Measurements from ENCODE around the gene LMOD1.
"Not testable (repeated sequence)": the region's sequence is repeated elsewhere in the genome, so short reads cannot be mapped to it uniquely, and the experiment has no call there.

The LMOD1 gene

DNA sequence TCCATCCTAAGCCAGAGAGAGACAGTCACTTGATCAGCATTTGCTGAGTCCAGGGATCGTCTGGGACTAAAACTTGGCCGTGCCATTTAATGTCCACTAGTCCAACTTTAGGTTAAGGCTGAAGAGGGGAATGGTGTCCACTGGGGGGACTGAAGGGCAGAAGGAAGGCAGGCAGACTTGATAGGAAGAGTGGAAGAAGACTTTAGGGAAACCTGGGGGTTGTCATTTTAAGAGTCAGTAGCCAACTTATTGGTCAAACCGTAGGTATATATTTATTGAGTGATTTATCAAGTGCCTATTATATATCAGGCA is 1.3 kb upstream of the LMOD1 start:
- DNase-seq (ENCODE audit: low read depth): no peak

DNA sequence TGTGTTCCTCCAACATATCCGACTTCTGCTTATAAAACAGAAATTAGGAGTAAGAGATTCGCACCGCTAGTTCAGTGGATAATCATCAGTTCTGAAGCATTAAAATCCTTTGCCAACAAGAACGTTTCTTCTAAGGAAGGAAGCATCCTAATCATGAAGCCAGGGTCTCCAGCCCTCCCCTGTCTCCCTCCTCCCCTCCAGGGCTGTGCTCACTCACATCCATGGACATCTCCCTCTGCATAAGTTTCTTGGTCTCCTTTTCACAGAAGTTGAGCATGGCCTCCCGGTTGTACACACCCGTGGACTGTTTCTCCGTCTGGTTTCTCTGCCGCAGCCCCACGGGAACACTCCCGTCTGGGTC is 505 bp downstream of the LMOD1 start:
- no peak for DNase-seq (ENCODE audit: low read depth)

DNA sequence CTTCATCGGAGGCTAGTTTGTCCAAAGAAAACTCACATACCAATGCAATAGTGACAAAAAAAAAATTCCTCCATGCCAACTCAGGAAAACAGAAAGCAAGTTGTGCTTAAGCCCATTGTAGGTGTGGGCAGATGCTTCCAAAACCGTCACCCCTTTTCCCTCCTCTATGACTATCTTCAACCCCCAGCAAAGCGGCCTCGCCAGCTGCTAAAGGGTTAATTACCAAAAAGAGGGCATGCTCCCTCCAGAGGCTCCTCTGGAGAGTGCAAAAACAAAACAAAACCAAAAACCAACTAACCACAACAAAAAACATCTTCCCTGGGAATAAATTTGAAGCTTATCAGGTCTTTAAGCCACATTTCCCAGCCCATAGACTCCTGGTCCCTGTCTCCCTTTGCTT is 1.2 kb downstream of the LMOD1 start:
- no peak for DNase-seq (ENCODE audit: low read depth)

DNA sequence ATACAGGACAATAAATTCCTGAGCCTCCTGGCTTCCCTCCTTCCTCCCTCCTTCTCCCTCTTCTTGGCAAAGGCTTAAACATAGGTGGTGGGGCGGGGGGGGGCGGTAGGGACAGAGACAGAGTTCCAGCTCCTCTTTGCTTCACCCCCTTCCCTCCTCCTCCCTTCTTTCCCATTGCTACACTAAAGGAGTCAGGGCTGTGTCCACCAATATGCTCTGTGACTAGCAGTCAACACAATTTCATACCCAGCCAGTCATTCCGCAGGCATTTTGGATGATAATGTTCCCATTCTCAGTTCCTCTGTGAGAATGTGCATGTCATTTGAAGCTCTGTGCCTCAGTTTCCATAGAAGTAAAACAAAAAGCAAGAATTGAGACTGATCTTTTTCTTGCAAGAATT is 1.7 kb downstream of the LMOD1 start:
- no peak for DNase-seq (ENCODE audit: low read depth)

DNA sequence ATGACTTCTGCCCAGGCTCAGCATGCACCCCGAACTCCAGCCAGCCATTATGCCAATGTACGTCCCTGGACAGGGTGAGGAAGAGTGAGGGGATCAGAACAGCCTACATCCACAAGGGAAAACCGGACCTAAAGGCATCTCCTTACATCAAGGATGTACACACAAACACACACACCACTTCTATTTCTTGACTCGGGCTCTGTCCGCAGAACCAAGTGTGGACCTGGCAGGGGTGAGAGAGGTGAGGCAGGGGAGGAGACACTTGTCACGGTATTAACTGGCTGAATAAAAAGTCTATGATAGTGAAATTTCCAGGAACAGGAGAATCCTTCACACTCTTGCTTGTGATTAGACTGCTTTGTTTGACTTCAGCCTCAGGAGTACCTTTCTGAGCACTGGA is 2.3 kb downstream of the LMOD1 start:
- no peak for DNase-seq (ENCODE audit: low read depth)

DNA sequence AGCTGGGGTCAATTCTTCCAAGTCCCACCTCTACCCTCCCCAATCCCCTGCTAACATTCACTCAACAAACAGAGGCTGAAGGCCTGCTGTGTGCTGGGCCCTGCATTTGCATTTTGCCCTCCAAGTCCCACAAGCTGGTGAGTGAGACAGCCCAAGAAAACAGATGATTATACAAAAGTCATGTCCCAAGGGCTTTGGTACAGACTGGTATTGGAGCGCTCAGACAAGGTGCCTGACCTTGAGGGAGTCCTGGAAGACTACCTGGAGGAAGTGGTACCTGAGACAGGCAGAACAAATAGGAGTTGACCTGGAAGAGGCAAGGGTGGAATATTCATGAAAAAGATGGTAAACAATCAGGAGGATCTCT is 4.2 kb downstream of the LMOD1 start:
- DNase-seq (ENCODE audit: low read depth): no peak

DNA sequence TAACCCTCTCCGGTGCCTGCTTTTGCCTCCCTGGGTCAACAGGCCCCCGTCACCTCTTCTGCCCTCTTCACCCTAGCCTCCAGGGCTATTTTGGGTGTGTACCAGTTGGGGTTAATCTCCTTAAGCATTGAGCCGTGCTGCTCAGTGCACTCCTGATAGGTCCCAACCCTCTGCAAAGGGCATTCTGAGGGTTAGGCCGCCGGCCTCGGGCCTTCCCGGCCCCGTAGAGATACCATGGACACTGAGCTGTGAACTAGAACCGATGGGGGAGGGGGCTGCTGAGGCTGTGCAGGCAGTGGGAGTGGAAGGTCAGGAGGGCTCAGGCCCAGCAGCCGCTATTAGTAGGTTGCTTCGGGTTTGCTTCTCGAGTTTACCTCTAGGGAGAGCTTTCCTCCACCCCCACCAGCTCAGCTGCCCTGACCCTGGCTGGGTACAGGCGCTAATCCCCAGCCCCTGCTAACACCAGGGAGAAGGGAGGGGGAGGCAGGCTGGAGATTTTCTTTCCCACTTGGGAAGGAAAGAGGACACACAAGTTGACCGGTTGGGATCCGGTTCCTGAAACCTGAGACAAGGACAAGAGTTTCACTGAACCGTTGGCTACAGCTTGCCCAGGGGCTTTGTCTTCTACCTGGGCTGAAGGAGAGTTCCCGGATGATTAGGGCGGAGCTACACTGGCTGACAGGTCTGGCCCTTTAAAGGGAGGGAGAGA is 4.8 kb downstream of the LMOD1 start:
- no peak for DNase-seq (ENCODE audit: low read depth)

DNA sequence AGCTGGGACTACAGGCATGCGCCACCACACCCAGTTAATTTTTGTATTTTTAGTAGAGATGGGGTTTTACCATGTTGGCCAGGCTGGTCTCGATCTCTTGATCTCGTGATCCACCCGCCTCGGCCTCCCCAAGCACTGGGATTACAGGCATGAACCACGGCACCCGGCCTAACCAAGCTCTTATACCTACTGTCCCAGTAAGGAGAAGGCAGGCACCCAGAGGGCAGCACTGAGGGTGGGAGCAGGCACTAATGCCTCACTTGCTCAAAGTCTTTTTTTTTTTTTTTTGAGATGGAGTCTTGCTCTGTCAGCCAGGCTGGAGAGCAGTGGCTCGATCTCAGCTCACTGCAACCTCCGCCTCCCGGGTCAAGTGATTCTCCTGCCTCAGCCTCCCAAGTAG is 6.0 kb downstream of the LMOD1 start:
- not testable (repeated sequence) for DNase-seq (ENCODE audit: low read depth)

DNA sequence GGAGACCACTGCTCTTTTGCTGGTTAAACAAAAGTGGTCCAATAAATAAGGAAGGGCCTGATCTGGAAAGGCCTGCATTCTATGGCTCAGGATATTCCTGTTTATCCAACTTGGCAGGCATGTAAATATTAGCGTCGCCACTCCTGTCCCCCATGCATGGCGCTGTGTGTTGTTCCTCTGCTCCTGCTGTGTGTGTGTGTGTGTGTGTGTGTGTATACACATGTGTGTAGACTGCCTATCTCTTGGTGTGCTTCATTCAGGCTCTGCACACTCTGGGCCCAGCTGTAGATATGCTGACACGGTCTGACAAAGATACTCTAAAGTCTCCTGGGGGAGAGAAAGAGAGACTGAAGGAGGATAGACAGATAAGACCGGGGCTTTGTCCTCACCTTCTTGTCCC is 6.8 kb downstream of the LMOD1 start:
- DNase-seq (ENCODE audit: low read depth): no peak

DNA sequence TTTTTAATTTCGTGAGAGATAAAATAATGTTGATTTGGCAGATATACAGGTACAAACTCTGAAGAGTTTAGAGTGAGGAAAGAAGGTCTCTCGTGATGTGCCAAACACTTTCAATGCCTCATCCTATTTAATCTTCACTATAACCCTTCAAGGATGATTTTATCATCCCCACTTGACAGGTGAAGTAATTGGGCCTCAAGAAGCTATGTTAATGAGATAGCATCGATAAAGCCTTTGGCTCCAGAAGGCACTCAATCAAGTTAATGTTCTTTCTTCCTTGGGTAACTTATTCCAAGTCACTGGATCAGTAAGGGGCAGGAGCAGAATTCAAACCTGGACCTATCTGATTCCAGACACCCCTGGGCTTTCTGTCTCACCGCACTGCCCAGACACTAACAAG is 7.2 kb downstream of the LMOD1 start:
- DNase-seq (ENCODE audit: low read depth): no peak

DNA sequence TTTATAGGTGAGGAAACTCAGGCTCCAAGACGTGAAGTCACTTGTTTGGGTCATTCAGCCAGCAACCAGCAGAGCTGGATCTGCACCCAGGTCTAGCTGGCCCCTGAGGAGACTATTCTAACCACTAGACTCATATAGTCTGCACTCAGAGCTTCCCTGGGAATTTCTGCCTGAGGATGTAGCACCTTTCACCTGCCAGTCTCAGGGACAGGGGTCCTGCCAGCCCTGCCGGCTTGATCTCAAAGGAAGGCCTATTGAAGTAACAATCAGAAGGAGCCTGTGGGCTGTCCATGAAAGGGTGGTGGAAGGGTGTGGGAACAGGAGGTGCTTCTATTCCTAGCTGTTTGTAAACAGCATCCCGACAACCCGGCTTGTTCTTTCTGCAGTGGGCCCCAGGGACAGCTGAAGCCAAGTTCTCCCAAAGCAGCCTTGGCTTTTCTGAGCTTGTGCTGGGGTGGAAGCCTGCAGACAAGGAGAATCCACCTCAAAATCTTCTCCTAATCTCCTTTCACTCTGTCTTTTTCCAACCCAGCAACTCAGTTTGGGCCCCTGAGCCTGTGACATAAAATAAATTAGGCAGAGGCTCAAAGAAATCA is 7.8 kb downstream of the LMOD1 start:
- DNase-seq (ENCODE audit: low read depth): no peak

DNA sequence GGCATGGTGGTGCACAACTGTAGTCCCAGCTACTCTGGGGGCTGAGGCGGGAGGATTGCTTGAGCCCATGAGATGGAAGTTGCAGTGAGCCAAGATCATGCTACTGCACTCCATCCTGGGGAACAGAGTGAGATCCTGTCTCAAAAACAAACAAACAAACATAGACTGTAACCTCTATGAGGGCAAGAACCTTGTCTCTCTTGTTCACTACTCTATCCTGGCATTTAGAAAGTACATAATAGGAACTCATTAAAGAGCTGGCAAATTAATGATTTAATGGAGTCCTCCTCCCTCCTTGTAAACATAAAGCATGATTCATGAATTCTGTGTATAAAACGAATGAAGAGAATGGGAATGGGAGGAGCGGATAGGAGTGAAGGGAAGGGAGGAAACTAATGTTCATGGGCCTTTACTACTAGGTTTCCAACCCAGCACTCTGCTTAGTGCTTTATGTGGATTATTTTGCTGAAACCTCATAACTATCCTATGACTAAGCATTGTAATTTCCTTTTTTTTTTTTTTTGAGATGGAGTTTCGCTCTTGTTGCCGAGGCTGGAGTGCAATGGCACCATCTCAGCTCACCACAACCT is 8.6 kb downstream of the LMOD1 start:
- no peak for DNase-seq (ENCODE audit: low read depth)

DNA sequence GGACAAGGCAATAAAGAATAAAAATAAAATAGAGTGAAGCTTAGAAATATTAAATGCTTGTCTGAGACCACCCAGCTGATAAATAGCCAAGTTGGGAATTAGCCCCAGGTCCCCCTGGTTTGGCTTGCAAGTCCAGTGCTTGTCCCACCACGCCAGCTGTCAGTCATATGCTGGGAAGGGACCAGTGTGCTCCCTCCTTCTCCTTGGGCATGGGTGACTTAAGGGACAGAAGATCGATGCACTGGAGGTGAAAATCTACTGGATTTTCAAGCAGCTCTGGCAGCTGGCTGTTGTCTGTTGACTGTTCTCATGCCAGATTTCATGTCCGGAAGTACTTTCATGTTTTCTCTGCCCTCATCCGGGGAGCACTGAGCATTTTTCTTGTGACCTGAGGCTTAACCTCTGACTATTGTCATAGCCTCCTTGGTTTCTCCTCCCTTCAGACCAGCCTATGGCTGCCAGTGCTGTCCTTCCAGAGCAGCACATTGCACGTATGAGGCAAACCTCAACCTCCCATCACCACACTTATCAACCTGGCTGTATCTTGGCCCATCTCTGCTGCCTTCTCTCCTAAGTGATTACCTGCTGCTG is 12.4 kb downstream of the LMOD1 start:
- DNase-seq (ENCODE audit: low read depth): no peak

DNA sequence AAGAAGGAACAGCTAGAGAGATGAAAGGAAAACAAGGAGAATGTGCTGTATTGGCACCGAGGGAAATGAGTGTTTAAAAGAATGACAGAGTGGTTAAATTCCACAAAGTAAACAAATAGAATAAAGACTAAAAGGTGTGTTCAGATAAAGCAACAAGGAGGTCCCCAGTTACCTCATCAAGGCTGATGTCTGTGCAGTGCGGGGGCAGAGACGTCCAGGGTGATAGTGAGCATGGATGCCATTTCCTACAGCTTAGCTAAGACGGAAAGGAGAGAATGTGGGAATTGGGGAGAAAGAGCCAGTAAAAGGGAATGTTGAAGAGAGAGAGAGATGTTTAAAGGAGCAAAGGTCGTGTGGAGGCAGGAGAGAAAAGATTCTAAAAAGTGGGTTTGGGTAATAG is 15.5 kb downstream of the LMOD1 start:
- DNase-seq (ENCODE audit: low read depth): no peak

DNA sequence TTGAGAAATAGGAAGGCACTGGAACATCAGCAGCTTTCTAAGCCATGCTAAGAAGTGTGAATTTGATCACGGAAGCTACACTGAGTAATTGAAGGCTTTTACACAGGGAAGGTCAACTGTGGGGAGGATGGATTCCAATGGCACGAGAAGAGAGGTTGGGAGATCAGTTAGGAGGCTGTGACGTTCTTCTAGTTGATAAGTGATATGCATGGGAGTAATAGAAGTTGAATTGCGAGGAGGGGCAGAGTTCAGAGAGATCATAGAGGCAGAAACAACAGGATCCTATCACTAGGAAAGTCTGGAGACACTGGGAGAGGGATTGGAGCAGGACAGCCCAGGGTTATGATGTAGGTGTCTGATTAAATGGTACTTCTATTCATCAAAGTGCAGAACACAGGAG is 16.2 kb downstream of the LMOD1 start:
- DNase-seq (ENCODE audit: low read depth): no peak

DNA sequence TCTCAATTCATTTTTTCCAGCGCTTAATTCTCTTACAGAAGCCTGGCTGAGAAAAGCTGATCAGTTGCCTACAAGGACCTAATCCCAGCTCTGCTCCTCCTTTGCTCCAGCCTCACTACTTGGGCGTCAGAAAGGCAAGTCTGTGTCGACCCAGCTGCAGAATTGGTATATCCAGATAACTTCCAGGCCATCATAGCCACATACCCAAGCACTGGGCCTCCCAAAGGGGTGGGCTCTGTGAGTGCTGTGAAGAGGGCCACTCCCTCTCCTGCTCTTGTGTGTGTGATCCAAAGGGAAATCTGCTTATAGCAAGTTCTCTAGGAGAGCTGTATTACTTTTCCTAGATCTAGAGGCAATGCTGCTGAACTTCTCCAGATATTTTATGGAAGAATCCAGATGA is 18.1 kb downstream of the LMOD1 start:
- DNase-seq (ENCODE audit: low read depth): no peak

DNA sequence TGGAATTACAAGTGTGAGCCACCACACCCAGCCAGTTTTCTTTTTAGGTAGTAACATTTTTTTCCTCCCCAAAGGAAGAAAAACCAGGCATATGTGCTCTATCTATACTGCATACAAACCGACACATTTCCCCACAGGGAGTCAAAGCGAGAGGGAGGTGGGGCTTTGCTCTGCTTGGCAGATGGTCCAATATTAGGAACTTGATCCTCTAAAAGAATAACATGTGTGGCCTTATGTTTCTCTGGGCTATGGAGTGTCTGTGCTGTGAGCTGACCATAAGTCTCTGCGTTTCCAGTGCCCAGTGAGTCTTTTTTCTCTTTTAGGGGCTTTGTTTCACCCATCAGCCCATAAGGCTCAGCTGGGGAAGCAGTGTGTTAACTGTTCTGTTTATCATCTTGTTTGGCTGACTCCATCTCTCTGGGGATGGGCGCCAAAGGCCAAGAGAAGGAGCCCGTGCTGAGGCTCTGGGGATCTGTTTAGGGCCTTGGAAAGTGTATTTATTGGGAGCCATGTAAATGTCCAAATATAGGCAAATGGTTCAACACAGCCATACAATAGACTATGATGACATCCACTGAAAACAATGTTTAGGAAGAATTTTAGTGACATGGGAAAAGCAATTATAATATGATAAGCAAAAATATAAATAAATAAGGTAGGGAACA is 20.2 kb downstream of the LMOD1 start:
- DNase-seq (ENCODE audit: low read depth): no peak

DNA sequence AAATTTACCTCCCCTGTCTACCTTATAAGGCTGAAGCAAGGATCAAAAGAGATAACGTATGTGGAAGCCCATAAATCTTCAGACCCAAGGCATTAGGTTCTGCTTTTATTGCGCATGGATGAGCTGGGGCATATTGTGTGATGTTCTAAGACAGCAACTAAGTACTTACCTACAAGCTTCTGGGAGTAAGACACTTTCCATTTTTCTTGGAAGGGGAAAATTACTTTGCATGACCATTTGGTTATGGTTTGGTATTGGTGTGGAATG is 21.1 kb downstream of the LMOD1 start:
- no peak for DNase-seq (ENCODE audit: low read depth)

DNA sequence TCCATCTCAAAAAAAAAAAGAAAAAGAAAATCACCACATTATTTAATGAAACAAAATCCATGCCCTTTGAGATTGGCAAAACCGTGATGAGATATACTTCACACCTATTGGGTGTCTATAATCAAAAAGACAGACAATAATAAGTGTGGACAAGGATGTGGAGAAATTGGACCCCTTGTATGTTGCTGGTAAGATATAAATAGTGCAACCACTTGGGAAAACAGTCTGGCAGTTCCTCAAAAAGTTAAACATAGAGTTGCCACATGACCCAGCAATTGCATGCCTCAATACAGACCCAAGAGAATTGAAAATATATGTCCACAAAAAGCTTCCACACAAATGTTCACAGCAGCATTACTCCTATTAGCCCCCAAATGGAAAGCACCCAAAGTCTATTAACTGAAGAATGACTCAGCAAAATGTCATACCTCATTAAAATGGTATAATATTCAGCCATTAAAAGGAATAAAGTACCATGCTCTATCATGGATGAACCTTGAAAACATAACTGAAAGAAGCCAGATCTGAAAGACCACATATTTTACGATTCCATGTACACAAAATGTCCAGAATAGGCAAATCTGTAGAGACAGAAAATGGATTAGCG is 24.3 kb downstream of the LMOD1 start:
- DNase-seq (ENCODE audit: low read depth): no peak

DNA sequence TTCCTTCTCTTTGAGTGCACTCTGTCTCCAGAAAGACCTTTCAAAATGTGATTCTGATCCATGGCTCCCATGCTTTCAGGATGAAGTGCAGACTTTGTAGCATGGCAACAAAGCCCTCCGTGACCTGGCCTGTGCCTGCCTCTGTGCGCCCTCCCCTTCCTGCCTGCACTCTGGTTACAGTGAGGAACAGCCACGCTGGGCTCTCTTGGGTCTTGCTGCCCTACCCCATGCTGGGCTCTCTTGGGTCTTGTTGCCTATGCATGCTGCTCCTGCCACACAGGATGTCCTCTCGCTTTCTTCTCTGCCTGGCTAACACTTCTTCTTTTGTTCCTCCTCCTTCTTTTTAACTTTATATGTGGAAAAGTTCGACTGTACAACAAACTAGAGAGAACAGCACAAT is 28.0 kb downstream of the LMOD1 start:
- no peak for DNase-seq (ENCODE audit: low read depth)

DNA sequence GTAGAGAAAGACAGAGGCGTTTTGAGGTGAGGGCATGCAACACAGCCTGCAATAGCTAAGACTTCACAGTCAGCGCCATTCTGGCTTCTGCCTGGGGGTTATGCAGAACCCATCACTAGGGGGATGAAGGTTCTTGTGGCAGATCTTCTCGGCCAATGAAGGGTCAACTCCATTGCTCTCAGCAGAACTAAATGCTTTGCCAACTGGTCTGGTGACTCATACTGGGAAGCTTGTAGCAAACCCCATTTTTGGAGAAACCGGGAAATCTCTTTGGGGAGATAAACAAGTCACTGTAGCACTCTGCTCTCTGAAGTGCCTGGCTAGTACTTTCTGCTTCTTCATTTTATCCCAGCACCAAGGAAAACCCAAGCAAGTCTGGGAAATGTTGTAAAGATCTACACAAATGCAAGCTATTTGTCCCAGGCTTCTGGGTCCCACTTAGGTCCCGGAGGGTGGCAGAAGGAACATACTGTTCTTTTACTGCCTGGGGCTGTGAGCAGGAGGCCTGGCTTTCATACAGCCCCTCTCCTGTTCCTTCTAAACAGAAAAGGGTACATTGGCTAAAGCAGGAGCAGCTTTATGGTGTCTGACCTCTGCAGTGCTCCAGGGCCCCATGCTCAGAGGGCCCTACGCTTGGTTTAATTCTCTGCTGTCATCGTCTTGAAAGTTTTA is 28.9 kb downstream of the LMOD1 start:
- no peak for DNase-seq (ENCODE audit: low read depth)

DNA sequence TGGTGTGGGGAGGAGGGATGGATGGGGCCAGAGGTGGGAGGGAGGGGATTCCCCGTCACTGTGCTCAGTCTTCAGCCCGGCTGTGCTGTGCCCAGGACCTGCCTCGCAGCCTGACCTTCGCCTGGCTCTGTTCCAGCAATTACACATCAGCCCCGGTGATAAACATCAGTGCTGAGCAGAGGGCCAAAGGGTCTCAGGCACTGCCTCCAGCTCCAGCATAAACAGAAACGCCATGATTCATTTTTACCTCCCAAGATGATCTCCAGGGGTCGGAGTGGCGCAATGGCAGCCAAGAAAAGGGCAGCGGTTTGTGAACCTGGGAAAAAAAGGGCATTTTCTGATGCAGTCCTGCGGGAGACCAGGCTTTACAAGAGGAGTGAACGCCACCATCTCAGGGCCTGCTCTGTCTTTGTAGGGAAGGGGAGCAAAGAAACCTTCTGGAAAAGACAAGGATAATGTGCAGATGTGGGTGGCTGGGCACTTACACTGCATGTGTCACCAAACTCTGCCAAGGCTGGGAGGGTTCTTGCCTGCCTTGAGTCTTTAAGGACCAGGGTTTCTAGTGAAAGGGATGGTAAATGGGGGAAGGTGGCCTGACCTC is 29.6 kb downstream of the LMOD1 start:
- DNase-seq (ENCODE audit: low read depth): no peak
